ENCODE measurements around the gene LRRC23. TPM values are rescaled to one million over a fixed set of nuclear protein-coding genes. Genes with fewer than 3 reads are reported as not detected.

Gene LRRC23
- total and polyA plus RNA-seq, 2 of the 13 experiments (the other 11 are each of a cell fraction or from before 2014, with no cell fraction given), result 6.0 to 7.8 TPM

DNA sequence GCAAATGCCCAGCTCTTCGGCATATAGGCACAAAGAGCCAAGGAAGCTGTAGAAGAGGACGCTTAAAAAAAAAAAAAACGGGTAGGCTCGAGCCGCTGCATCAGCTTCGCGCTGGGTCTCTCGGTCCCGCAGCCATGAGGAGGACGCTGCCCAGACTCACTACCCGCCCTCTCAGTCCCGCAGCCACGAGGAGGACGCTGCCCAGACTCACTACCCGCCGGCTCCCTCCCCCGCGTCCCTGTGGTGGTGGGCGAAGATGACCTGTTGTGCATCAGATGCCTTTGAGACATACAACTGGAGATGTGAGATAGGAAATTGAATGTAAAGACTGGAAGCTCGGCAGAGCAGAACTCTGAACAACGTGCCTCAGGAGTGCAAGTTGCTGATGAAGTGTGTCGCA lies 20.1 kb upstream of the LRRC23 start:
- no peaks in the 10 kb centered on the region for H3K79me2 ChIP-seq (ENCODE audit: insufficient read depth, low read length)
- no peaks in the 10 kb centered on the region for H3K27me3 ChIP-seq (ENCODE audit: control insufficient read depth in 1 of 2, insufficient read depth in 2 of 2, low read length in 2 of 2)
- intact Hi-C loops (cut with micrococcal nuclease; ENCODE audit: unreplicated experiment) (no loop called here), in situ Hi-C loops (cut with HindIII; ENCODE audit: extremely low pct_ligation_motif_present, low pct_unique_long_range_greater_than_20kb) (no loop called here)
- no peaks in the 10 kb centered on the region for H4K20me1 ChIP-seq (ENCODE audit: insufficient read depth, low read length)
- peaks cover 61% of the 10 kb centered on the region for H3K4me1 ChIP-seq (ENCODE audit: insufficient read depth, low read length)
- FAIRE-seq, result no peak
- DNase-seq (ENCODE audit: low spot score), result no peak
- POLR2A ChIA-PET, result interaction anchor here (6.2 kb wide), 1 partner anchor 12 kb away, joined by 47 read pairs; the partner anchor contains the start of gene SPSB2
- TF ChIP-seq SP140L (CRISPR knock-in tag; IDR thresholded peaks at IDR 0.05; ENCODE audit: borderline replicate concordance) (no peak), U2AF2 (IDR thresholded peaks at IDR 0.05; ENCODE audit: low read depth, low read length) (no peak), ZNF572 (CRISPR knock-in tag; IDR thresholded peaks at IDR 0.05) (no peak), HNRNPL (IDR thresholded peaks at IDR 0.05; ENCODE audit: low read depth, low read length) (no peak), ZBTB40 (IDR thresholded peaks at IDR 0.05) (no peak), ZBTB40 (CRISPR knock-in tag; IDR thresholded peaks at IDR 0.05) (no peak), MAFG (CRISPR knock-in tag; IDR thresholded peaks at IDR 0.05) (no peak), NR3C1 (CRISPR knock-in tag; IDR thresholded peaks at IDR 0.05) (no peak), HCFC1 (IDR thresholded peaks at IDR 0.05; ENCODE audit: low read depth, low read length) (no peak), ZNF382 (CRISPR knock-in tag; IDR thresholded peaks at IDR 0.05; ENCODE audit: borderline replicate concordance) (no peak), ZNF570 (CRISPR knock-in tag; IDR thresholded peaks at IDR 0.05; ENCODE audit: borderline replicate concordance) (no peak)
- CTCF ChIA-PET (ENCODE audit: low intra/inter-chr PET ratio, low total read pairs), result no interaction called here
- no peak for ATAC-seq
- 92% methylated on average over 22 of the region's 22 CpGs for WGBS (ENCODE audit: low lambda C conversion rate)
- no peak overlapping the region for H3K9ac ChIP-seq (ENCODE audit: insufficient read depth, low read depth, low read length)
- H3K36me3 ChIP-seq (replicated peaks in 1 of 2; ENCODE audit: control insufficient read depth in 1 of 2, insufficient read depth in 2 of 2, low read length in 2 of 2), result peaks cover 0 to 1% of the 10 kb centered on the region in 2 experiments; a peak in 2 of 5 replicates
- H2AFZ ChIP-seq (ENCODE audit: low read length), result no peak overlapping the region
- H3K27ac ChIP-seq (ENCODE audit: extremely low read length, insufficient read depth, low read length), result no peak overlapping the region
- BruUV-seq (replicated peaks), result no TSS peak
- no peaks in the 10 kb centered on the region for H3K9me3 ChIP-seq (ENCODE audit: low read length)
- H3K4me3 ChIP-seq (replicated peaks in 1 of 3; ENCODE audit: insufficient read depth in 1 of 3, low read depth in 2 of 3, low read length in 3 of 3), result no peak overlapping the region
- no peak overlapping the region for H3K4me2 ChIP-seq (ENCODE audit: low read depth, low read length)
